PC-9 (cell line): Measurements from ENCODE around the gene ING3. TPM values are rescaled to one million over a fixed set of nuclear protein-coding genes. Genes with fewer than 3 reads are reported as not detected.

Source experiments
- BruUV-seq: library from RNA; stranded (reverse); fragments of 400-500 nt; replicated peaks from 2 replicates; lab custom pipeline; 2021; lab: Mats Ljungman, UMichigan
- CTCF ChIA-PET: fragments of 300-600 bp; sonication (Branson Sonifier 250); formaldehyde crosslinking; loops from one replicate; lab custom pipeline; 2022; ENCODE audit warnings: antibody characterized with exemption; lab: Charles Lee
- POLR2A ChIA-PET: fragments of 300-600 bp; sonication (Branson Sonifier 250); formaldehyde crosslinking; loops from one replicate; lab custom pipeline; 2022; ENCODE audit warnings: antibody characterized with exemption; ENCODE audit not compliant: unreplicated experiment; lab: Charles Lee
- DNase-seq, 2 experiments: peaks; one replicate each; pipeline versions ENCODE4 v3.0.0 to v3.0.0-alpha.2; 2015 to 2022; ENCODE audit warnings: mixed read lengths in 1 of 2
- H2AFZ ChIP-seq: fragments of 200-600 bp; sonication (generic); 2 replicates; pipeline ENCODE4 v1.8.1; 2017; ENCODE audit warnings: antibody characterized with exemption
- H3F3A ChIP-seq: fragments of 200-600 bp; sonication (generic); 2 replicates; pipeline ENCODE4 v1.8.1; 2017; ENCODE audit warnings: antibody characterized with exemption, mild to moderate bottlenecking, low read depth; ENCODE audit not compliant: insufficient read depth
- H3K27ac ChIP-seq: fragments of 200-600 bp; sonication (generic); 2 replicates; pipeline ENCODE4 v1.6.1; 2016; ENCODE audit warnings: mixed run types
- H3K27me3 ChIP-seq: fragments of 200-600 bp; sonication (generic); 2 replicates; pipeline ENCODE4 v1.6.1; 2016; ENCODE audit warnings: low read depth, mixed run types; ENCODE audit not compliant: insufficient read depth
- H3K36me3 ChIP-seq: fragments of 200-600 bp; sonication (generic); 2 replicates; pipeline ENCODE4 v1.6.1; 2016; ENCODE audit warnings: low read depth, mixed run types
- H3K4me1 ChIP-seq: fragments of 200-600 bp; sonication (generic); replicated peaks from 2 replicates; pipeline ENCODE4 v1.6.1; 2016; ENCODE audit warnings: mixed run types; ENCODE audit not compliant: insufficient read depth
- H3K4me2 ChIP-seq: fragments of 200-600 bp; sonication (generic); 2 replicates; pipeline ENCODE4 v1.6.1; 2017; ENCODE audit warnings: mixed run types
- H3K4me3 ChIP-seq: fragments of 200-600 bp; sonication (generic); 2 replicates; pipeline ENCODE4 v1.6.1; 2016; ENCODE audit warnings: mixed run types
- H3K79me2 ChIP-seq: fragments of 200-600 bp; sonication (generic); 2 replicates; pipeline ENCODE4 v1.6.1; 2017; ENCODE audit warnings: low read depth, mixed run types
- H3K9me2 ChIP-seq: fragments of 200-600 bp; sonication (generic); 2 replicates; pipeline ENCODE4 v1.8.1; 2017; ENCODE audit warnings: mild to moderate bottlenecking; ENCODE audit not compliant: insufficient read depth
- H3K9me3 ChIP-seq: fragments of 200-600 bp; sonication (generic); 2 replicates; pipeline ENCODE4 v1.8.1; 2016; ENCODE audit warnings: low read depth; ENCODE audit not compliant: insufficient read depth
- H4K20me1 ChIP-seq: fragments of 200-600 bp; sonication (generic); 2 replicates; pipeline ENCODE4 v1.8.1; 2017; ENCODE audit not compliant: insufficient read depth
- EZH2 ChIP-seq: fragments of 200-600 bp; sonication (generic); IDR thresholded peaks from 2 replicates; pipeline ENCODE4 v1.8.0; 2017; ENCODE audit warnings: antibody characterized with exemption, low read depth
- intact Hi-C: fragments of 100-400 bp; cut with micrococcal nuclease; formaldehyde crosslinking; loops from one replicate; pipeline ENCODE4 v1.10.0; 2022; ENCODE audit not compliant: unreplicated experiment
- total RNA-seq: library from RNA; stranded (reverse); gene quantifications from 2 replicates; pipeline ENCODE4 v1.2.3, GENCODE V29; 2021
- TF ChIP-seq, protein P1 (sequence below): fragments of 200-600 bp; sonication (generic); conservative IDR thresholded peaks from 2 replicates; pipeline ENCODE4 v1.6.1; 2017; ENCODE audit warnings: mixed run types, antibody characterized with exemption, mild to moderate bottlenecking, moderate library complexity

ING3 gene
- total RNA-seq, 1 experiment from 2014 or later: 16.4 TPM

DNA sequence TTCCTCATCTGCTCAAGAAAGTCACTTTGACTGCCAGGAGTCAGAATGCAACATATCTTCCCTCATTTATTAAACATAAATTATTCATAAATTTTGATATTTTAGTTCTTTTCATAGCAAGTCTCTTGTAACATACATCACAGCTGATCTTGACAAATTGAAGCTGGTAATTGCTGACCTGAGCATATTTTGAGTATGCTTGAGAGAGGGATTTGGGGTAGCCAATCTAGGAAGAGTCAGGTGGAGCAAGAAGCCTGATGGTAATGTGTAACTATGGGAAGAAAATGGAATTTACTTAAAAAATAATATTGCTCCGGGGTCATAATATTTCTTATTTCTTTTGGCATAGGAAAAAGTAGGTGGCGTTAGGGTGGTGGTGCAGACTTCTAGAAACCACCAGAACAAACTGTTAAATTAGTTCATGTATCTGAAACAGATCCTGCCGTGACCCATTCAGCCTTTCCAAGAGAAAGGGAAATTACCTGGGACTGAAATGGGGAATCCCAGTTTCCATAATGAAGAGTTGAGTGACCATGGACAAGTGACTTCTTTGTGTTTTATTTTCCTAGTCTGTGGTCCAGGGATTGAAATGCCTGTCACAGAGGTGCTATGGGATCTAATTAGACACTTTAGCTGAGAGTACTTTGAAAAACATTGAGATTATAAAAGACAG is 50.8 kb downstream of the ING3 start:
- no peaks in the 10 kb centered on the region for H4K20me1 ChIP-seq
- no TSS peak for BruUV-seq
- no peak for TF ChIP-seq EZH2
- TF ChIP-seq, protein P1, sequence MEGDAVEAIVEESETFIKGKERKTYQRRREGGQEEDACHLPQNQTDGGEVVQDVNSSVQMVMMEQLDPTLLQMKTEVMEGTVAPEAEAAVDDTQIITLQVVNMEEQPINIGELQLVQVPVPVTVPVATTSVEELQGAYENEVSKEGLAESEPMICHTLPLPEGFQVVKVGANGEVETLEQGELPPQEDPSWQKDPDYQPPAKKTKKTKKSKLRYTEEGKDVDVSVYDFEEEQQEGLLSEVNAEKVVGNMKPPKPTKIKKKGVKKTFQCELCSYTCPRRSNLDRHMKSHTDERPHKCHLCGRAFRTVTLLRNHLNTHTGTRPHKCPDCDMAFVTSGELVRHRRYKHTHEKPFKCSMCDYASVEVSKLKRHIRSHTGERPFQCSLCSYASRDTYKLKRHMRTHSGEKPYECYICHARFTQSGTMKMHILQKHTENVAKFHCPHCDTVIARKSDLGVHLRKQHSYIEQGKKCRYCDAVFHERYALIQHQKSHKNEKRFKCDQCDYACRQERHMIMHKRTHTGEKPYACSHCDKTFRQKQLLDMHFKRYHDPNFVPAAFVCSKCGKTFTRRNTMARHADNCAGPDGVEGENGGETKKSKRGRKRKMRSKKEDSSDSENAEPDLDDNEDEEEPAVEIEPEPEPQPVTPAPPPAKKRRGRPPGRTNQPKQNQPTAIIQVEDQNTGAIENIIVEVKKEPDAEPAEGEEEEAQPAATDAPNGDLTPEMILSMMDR: no peak
- H3K79me2 ChIP-seq: no peaks in the 10 kb centered on the region
- H3F3A ChIP-seq: peaks cover 3% of the 10 kb centered on the region; the same call in 1 of the 2 replicates
- 0 out of 2 replicates have a peak, but pooled peaks cover 3% of the 10 kb centered on the region for H3K4me1 ChIP-seq
- no peaks in the 10 kb centered on the region for H3K36me3 ChIP-seq
- H2AFZ ChIP-seq: no peak overlapping the region
- no peak overlapping the region for H3K4me3 ChIP-seq
- ChIA-PET POLR2A (no interaction called here), CTCF (no interaction called here)
- H3K9me3 ChIP-seq: no peaks in the 10 kb centered on the region; the same call in 1 of the 2 replicates
- intact Hi-C loops: no loop called here
- H3K9me2 ChIP-seq: no peaks in the 10 kb centered on the region
- H3K27ac ChIP-seq: no peak overlapping the region
- H3K4me2 ChIP-seq: no peak overlapping the region
- no peaks in the 10 kb centered on the region for H3K27me3 ChIP-seq
- DNase-seq: no peak

DNA sequence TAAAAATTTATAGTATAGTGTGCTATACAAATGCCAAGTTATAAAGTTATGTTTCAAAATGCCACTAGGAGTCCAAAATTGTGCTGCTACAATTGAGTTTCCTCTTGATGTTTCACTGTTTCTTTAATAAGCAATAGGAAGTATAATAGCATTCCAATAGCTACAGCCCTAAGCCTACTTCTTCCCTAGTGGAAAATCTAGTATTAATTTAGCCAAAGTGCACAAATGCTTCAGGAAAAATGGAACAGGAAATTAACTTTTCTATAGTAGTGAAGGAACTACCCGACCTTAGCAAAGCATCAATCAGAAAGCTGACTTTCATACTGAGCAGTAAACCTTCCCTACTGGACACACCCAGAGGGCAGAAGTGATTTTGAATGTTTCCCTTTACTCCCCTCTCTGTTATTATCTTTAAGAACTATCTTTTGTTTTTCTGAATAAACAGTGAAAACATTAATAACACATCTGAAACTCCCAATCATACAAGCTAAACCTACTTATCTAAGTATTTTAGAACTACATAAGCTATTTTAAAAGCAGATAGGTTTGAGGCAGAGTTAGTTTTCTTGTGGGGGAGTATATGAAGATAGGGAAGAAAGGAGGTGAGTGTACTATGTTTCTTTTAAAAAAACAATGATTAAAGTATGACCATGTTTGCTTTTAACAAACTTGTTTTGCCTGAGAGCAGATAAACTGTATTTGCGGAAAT is 51.6 kb downstream of the ING3 start:
- no peak for DNase-seq

DNA sequence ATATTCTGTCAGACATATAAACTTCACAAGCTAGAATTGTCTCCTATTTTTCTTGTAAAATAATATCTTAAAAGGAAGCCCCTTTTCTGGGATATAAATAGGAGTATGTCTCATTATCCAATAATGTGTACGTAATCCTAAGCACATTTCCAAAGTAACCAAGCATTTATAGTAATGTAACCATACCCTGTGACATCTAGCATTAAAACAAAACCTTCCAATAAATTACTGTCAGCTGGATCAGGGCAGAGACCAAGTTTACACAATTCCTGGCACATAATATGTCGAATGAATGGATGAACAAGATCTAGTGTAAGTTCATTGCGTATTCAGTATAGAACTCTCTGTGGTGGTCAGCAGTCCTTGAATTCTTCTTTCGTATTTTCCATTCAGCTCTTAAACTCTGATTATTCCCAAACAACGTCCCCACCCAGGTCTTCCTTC is 52.2 kb downstream of the ING3 start:
- Histone ChIP-seq H3F3A (no peaks in the 10 kb centered on the region), H3K79me2 (no peaks in the 10 kb centered on the region), H3K9me3 (no peaks in the 10 kb centered on the region; the same call in 1 of the 2 replicates), H3K36me3 (no peaks in the 10 kb centered on the region), H4K20me1 (no peaks in the 10 kb centered on the region), H2AFZ (no peak overlapping the region), H3K4me3 (no peak overlapping the region), H3K4me1 (no peaks in the 10 kb centered on the region), H3K27ac (no peak overlapping the region), H3K27me3 (no peaks in the 10 kb centered on the region), H3K9me2 (no peaks in the 10 kb centered on the region), H3K4me2 (no peak overlapping the region)
- ChIA-PET CTCF (no interaction called here), POLR2A (interaction anchor here (0.6 to 0.7 kb wide), 2 partner anchors 100 to 639 kb away, joined by 3 to 5 read pairs; no protein-coding TSS in a partner anchor)
- no peak for DNase-seq
- no TSS peak for BruUV-seq
- no peak for TF ChIP-seq EZH2
- TF ChIP-seq, protein P1: no peak
- intact Hi-C loops: no loop called here

More for the DNA sequence above, 51.6 kb downstream of the ING3 start:
- CTCF ChIA-PET: no interaction called here
- Histone ChIP-seq H3K4me1 (no peaks in the 10 kb centered on the region), H3K4me3 (no peak overlapping the region), H4K20me1 (no peaks in the 10 kb centered on the region), H3K9me2 (no peaks in the 10 kb centered on the region), H3K79me2 (no peaks in the 10 kb centered on the region), H3K36me3 (no peaks in the 10 kb centered on the region), H3K27me3 (no peaks in the 10 kb centered on the region), H3K27ac (no peak overlapping the region), H3K9me3 (no peaks in the 10 kb centered on the region; the same call in 1 of the 2 replicates), H3F3A (no peaks in the 10 kb centered on the region), H3K4me2 (no peak overlapping the region), H2AFZ (no peak overlapping the region)
- TF ChIP-seq, protein P1: no peak
- no peak for TF ChIP-seq EZH2
- BruUV-seq: no TSS peak
- intact Hi-C loops: no loop called here
- POLR2A ChIA-PET: interaction anchor here (0.6 to 0.7 kb wide), 2 partner anchors 101 to 640 kb away, joined by 3 to 5 read pairs; no protein-coding TSS in a partner anchor
